GM12878 (cell line): ENCODE measurements around the gene GRIK4. TPM values are rescaled to one million over a fixed set of nuclear protein-coding genes. Genes with fewer than 3 reads are reported as not detected.

Experiments used
- ATAC-seq: fragments of 200-7000 bp; cut with Tn5 transposase; 3 replicates; pipeline ENCODE4 v1.9.1; 2020; ENCODE audit warnings: mild to moderate bottlenecking, moderate library complexity
- BruUV-seq: library from RNA; stranded (reverse); fragments of 400-500 nt; replicated peaks from 2 replicates; lab custom pipeline; 2021; lab: Mats Ljungman, UMichigan
- CTCF ChIA-PET: fragments of 300-600 bp; sonication (Branson Sonifier 250); formaldehyde crosslinking; extraction: SDS; loops from one replicate; lab custom pipeline; 2021; ENCODE audit warnings: inconsistent platforms; lab: Yijun Ruan, JAX
- POLR2A ChIA-PET: fragments of 350-600 bp; formaldehyde crosslinking; extraction: SDS; loops from one replicate; lab custom pipeline; 2021; ENCODE audit warnings: inconsistent platforms; lab: Charles Lee
- RAD21 ChIA-PET: fragments of 300-600 bp; sonication (Branson Sonifier 250); formaldehyde crosslinking; loops from one replicate; lab custom pipeline; 2023; ENCODE audit warnings: antibody characterized with exemption; ENCODE audit not compliant: unreplicated experiment; lab: Charles Lee
- SMC1A ChIA-PET: fragments of 300-600 bp; sonication (Branson Sonifier 250); formaldehyde crosslinking; loops from one replicate; lab custom pipeline; 2023; ENCODE audit not compliant: unreplicated experiment, uncharacterized antibody; lab: Charles Lee
- DNase-seq: peaks from one replicate; pipeline ENCODE4 v3.0.0-alpha.2; 2011; ENCODE audit warnings: low read depth, low spot score
- FAIRE-seq: peaks from 3 replicates; lab custom pipeline; 2011; peaks lifted over from hg19 to GRCh38; lab: Jason Lieb, UNC
- H2AFZ ChIP-seq: 2 replicates; pipeline ENCODE4 v1.6.0; 2011; ENCODE audit warnings: low read depth, low read length, control low read depth; ENCODE audit not compliant: control insufficient read depth
- H3K27ac ChIP-seq: 2 replicates; pipeline ENCODE4 v1.5.1; 2011; ENCODE audit warnings: control low read depth; ENCODE audit not compliant: control insufficient read depth, insufficient read depth
- H3K27me3 ChIP-seq, 2 experiments: replicated peaks in 1 of 2; 2 replicates each; pipeline versions ENCODE4 v1.6.0 to v1.6.1; 2011; ENCODE audit warnings: low read length in 1 of 2; ENCODE audit not compliant: control insufficient read depth in 2 of 2, insufficient read depth in 2 of 2
- H3K36me3 ChIP-seq, 2 experiments: 2 replicates each; pipeline ENCODE4 v1.5.1; 2011; ENCODE audit warnings: low read length in 1 of 2; ENCODE audit not compliant: control insufficient read depth in 2 of 2, insufficient read depth in 2 of 2
- H3K4me1 ChIP-seq: 2 replicates; pipeline ENCODE4 v1.6.1; 2011; ENCODE audit warnings: mild to moderate bottlenecking, low read length, moderate library complexity, mixed read lengths; ENCODE audit not compliant: control insufficient read depth, insufficient read depth
- H3K4me2 ChIP-seq: 2 replicates; pipeline ENCODE4 v1.6.0; 2011; ENCODE audit warnings: control low read depth; ENCODE audit not compliant: control insufficient read depth, insufficient read depth
- H3K4me3 ChIP-seq: fragments of 200-600 bp; sonication (generic); 2 replicates; pipeline ENCODE4 v1.5.1; 2016
- H3K79me2 ChIP-seq: 2 replicates; pipeline ENCODE4 v1.6.0; 2011; ENCODE audit warnings: low read length; ENCODE audit not compliant: control insufficient read depth, insufficient read depth
- H3K9ac ChIP-seq: 2 replicates; pipeline ENCODE4 v1.8.0; 2011; ENCODE audit warnings: low read length, control low read depth, mixed read lengths; ENCODE audit not compliant: control insufficient read depth, insufficient read depth
- H3K9me3 ChIP-seq: replicated peaks from 3 replicates; pipeline ENCODE4 v1.5.1; 2011; ENCODE audit warnings: mild to moderate bottlenecking, low read length; ENCODE audit not compliant: control insufficient read depth, insufficient read depth
- H4K20me1 ChIP-seq: 2 replicates; pipeline ENCODE4 v1.6.0; 2011; ENCODE audit not compliant: control insufficient read depth, insufficient read depth
- ASH2L ChIP-seq: fragments of 300-600, 200-600 bp; sonication (generic); IDR thresholded peaks from 2 replicates; pipeline ENCODE4 v1.6.1; 2017; ENCODE audit warnings: low read depth, mild to moderate bottlenecking, borderline replicate concordance
- BCL11A ChIP-seq: IDR thresholded peaks from 2 replicates; pipeline ENCODE4 v1.6.1; 2011; ENCODE audit warnings: low read depth, low read length
- CBFB ChIP-seq: IDR thresholded peaks from 2 replicates; pipeline ENCODE4 v1.6.1; 2016; ENCODE audit warnings: antibody characterized with exemption, low read depth
- CBX3 ChIP-seq: fragments of 200-600 bp; sonication (generic); IDR thresholded peaks from 2 replicates; pipeline ENCODE4 v1.6.1; 2016; ENCODE audit warnings: low read depth, borderline replicate concordance
- CHD4 ChIP-seq: fragments of 200-600 bp; sonication (generic); IDR thresholded peaks from 2 replicates; pipeline ENCODE4 v1.6.1; 2016; ENCODE audit warnings: mild to moderate bottlenecking
- JUNB ChIP-seq: IDR thresholded peaks from 2 replicates; pipeline ENCODE4 v1.6.1; 2016; ENCODE audit warnings: antibody characterized with exemption, mild to moderate bottlenecking
- JUND ChIP-seq: IDR thresholded peaks from 2 replicates; pipeline ENCODE4 v1.6.1; 2012; ENCODE audit warnings: low read depth, mild to moderate bottlenecking, low read length, improper control_type of control experiment, moderate library complexity
- KAT2A ChIP-seq: conservative IDR thresholded peaks from 2 replicates; pipeline ENCODE4 v1.6.1; 2011; ENCODE audit warnings: low read depth, low read length; ENCODE audit not compliant: control insufficient read depth
- LARP7 ChIP-seq: fragments of 450-650 bp; IDR thresholded peaks from 2 replicates; pipeline ENCODE4 v1.6.1; 2017; ENCODE audit warnings: mild to moderate bottlenecking
- MEF2B ChIP-seq: fragments of 450-650 bp; IDR thresholded peaks from 2 replicates; pipeline ENCODE4 v1.6.1; 2018; ENCODE audit warnings: mild to moderate bottlenecking, moderate library complexity; ENCODE audit not compliant: partially characterized antibody, poor library complexity, severe bottlenecking
- NRF1 ChIP-seq: conservative IDR thresholded peaks from 2 replicates; pipeline ENCODE4 v1.6.1; 2011; ENCODE audit warnings: mild to moderate bottlenecking, low read depth, low read length, improper control_type of control experiment
- RAD51 ChIP-seq: fragments of 450-650 bp; IDR thresholded peaks from 2 replicates; pipeline ENCODE4 v1.6.1; 2016; ENCODE audit warnings: moderate library complexity, mild to moderate bottlenecking, inconsistent platforms
- SIN3A ChIP-seq: IDR thresholded peaks from 2 replicates; pipeline ENCODE4 v1.6.1; 2012; ENCODE audit warnings: low read depth, low read length, improper control_type of control experiment
- SMAD1 ChIP-seq: fragments of 450-650 bp; IDR thresholded peaks from 2 replicates; pipeline ENCODE4 v1.6.1; 2018; ENCODE audit warnings: mild to moderate bottlenecking, low read depth; ENCODE audit not compliant: partially characterized antibody
- SPI1 ChIP-seq: IDR thresholded peaks from 2 replicates; pipeline ENCODE4 v1.6.1; 2011; ENCODE audit warnings: low read depth, mild to moderate bottlenecking, low read length, moderate library complexity, borderline replicate concordance; ENCODE audit not compliant: insufficient read depth
- YY1 ChIP-seq: IDR thresholded peaks from 2 replicates; pipeline ENCODE4 v1.6.1; 2011; ENCODE audit warnings: low read depth, mild to moderate bottlenecking, low read length
- WGBS: methylation state at CpG from one replicate; pipeline ENCODE4 v1.1.6; 2016; ENCODE audit warnings: low lambda C conversion rate; ENCODE audit not compliant: insufficient replicate concordance, insufficient coverage; ENCODE audit errors: missing lambda C conversion rate; 5-methylcytosine and 5-hydroxymethylcytosine counted together
- in situ Hi-C: fragments of 300-500 bp; cut with MboI; formaldehyde crosslinking; loops from 9 replicates; pipeline ENCODE4 v1.14.3; 2018; ENCODE audit warnings: mixed read lengths
- intact Hi-C: fragments of 100-400 bp; cut with micrococcal nuclease; formaldehyde crosslinking; loops from one replicate; pipeline ENCODE4 v1.14.2; 2022; ENCODE audit not compliant: unreplicated experiment
- polyA plus RNA-seq, 11 experiments: library from polyadenylated mRNA; depleted of rRNA in 4 of 11; unstranded in 6 of 11; stranded (reverse) in 5 of 11; fragments of >200 nt; fragmentation: Nextera tagmentation in 4 of 11; fragmentation: Illumina TruSeq in 1 of 11; extraction: Ambion mirVana in 4 of 11; extraction: Trizol in 1 of 11; gene quantifications; 1 replicate in 1 of 11; 2 replicates in 10 of 11; pipeline versions ENCODE4 v1.2.1 to v1.2.3, GENCODE V29; 2011 to 2016; ENCODE audit warnings: inconsistent platforms in 2 of 11, missing spikeins in 2 of 11, low read depth in 1 of 11
- total RNA-seq, 4 experiments: library from RNA; depleted of rRNA in 3 of 4; stranded (reverse); fragments of >200 nt in 3 of 4; fragmentation: Illumina TruSeq in 1 of 4; extraction: Trizol in 1 of 4; gene quantifications; 2 replicates each; pipeline versions ENCODE4 v1.2.1 to v1.2.3, GENCODE V29; 2013 to 2021
- TF ChIP-seq, protein P1 (sequence below): IDR thresholded peaks from 2 replicates; pipeline ENCODE4 v1.6.1; 2011; ENCODE audit warnings: borderline replicate concordance, low read depth, mild to moderate bottlenecking, moderate library complexity, mixed read lengths, low read length; ENCODE audit not compliant: insufficient read depth; ENCODE audit errors: extremely low read length

GRIK4 gene
- total and polyA plus RNA-seq, 10 of the 15 experiments (the other 5 are each of a cell fraction or from before 2014, with no cell fraction given) = 0.33 to 3.6 (median 0.72) TPM

DNA sequence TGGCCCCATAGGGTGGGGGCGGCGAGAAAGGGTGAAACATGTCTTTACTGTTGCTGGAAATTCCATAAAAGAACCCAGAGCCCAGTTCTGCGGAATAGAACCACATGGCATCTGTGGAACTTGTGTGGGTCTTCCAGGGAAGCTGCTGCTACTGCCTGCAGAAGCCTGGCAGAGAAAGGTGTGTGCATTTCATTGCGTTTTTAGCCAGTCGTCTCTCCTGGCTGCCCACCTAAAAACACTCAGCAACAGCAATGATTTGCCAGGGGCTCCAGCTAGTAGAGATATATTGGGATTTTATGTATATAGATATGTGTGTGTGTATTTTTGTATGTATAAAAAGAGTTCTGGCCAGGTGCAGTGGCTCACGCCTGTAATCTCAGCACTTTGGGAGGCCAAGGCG, 385.1 kb downstream of the GRIK4 start:
- intact Hi-C loops (no loop called here), in situ Hi-C loops (no loop called here)
- Histone ChIP-seq H3K36me3 (no peaks in the 10 kb centered on the region), H3K4me1 (peaks cover 11% of the 10 kb centered on the region), H3K9me3 (no peaks in the 10 kb centered on the region), H3K27me3 (peaks cover 0 to 5% of the 10 kb centered on the region in 2 experiments; a peak in 1 of 4 replicates), H4K20me1 (no peaks in the 10 kb centered on the region), H2AFZ (no peak overlapping the region), H3K27ac (no peak overlapping the region), H3K79me2 (no peaks in the 10 kb centered on the region), H3K4me3 (no peak overlapping the region), H3K9ac (no peak overlapping the region), H3K4me2 (no peak overlapping the region)
- RAD21 ChIA-PET = no interaction called here
- FAIRE-seq (no peak), ATAC-seq (no peak), DNase-seq (no peak)
- POLR2A ChIA-PET = no interaction called here
- TF ChIP-seq SIN3A (no peak), NRF1 (no peak), BCL11A (no peak), CBX3 (no peak), ASH2L (no peak), RAD51 (no peak), KAT2A (no peak), JUNB (no peak), LARP7 (no peak), SMAD1 (no peak), SPI1 (no peak), MEF2B (no peak), JUND (no peak), CBFB (no peak), CHD4 (no peak), YY1 (no peak)
- TF ChIP-seq, protein P1, sequence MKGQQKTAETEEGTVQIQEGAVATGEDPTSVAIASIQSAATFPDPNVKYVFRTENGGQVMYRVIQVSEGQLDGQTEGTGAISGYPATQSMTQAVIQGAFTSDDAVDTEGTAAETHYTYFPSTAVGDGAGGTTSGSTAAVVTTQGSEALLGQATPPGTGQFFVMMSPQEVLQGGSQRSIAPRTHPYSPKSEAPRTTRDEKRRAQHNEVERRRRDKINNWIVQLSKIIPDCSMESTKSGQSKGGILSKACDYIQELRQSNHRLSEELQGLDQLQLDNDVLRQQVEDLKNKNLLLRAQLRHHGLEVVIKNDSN = no peak
- SMC1A ChIA-PET = no interaction called here
- BruUV-seq = no TSS peak
- WGBS = 79% methylated on average over 7 of the region's 7 CpGs
- CTCF ChIA-PET = interaction anchor here (1.6 kb wide), 1 partner anchor 31 kb away, joined by 4 read pairs; no protein-coding TSS in a partner anchor
